ENCODE data around the gene EFCAB8. TPM values are rescaled to one million over a fixed set of nuclear protein-coding genes. Genes with fewer than 3 reads are reported as not detected.
"Not testable (repeated sequence)": the region's sequence is repeated elsewhere in the genome, so short reads cannot be mapped to it uniquely, and the experiment has no call there.

The EFCAB8 gene
- total and polyA plus RNA-seq, 4 donors, result 0.10 to 0.36 (median 0.20) TPM

DNA sequence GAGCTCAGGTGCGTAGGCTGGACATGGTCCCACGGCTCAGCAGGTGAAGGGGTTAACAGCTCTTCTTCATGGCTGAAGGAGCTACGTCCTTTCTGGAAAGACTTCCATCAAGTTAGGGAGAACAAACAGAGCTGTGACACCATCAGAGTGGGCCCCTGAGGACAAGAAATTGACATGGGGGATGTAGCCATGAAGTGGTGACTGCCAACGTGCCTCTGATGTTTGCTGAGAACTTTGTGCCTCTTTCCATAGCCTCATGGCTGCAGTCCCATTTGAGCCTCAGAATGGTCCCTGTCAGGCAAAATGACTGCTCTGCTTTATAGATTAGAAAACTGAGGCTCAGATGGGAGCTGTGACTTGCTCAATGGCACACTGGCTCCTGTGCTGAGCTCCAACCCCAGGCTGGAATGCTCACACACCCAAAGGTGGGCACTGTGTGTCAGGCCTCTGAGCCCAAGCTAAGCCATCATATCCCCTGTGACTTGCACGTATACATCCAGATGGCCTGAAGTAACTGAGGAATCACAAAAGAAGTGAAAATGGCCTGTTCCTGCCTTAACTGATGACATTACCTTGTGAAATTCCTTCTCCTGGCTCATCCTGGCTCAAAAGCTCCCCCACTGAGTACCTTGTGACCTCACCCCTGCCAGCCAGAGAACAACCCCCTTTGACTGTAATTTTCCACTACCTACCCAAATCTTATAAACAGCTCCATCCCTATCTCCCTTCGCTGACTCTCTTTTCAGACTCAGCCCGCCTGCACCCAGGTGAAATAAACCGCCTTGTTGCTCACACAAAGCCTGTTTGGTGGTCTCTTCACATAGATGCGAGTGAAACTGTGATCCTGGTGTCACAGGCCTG lies 115.7 kb downstream of the EFCAB8 start:
- H3K27me3 ChIP-seq (ENCODE audit: control insufficient read depth, insufficient read depth, low read length); H3K27ac ChIP-seq (ENCODE audit: low read depth, low read length); H3K36me3 ChIP-seq (ENCODE audit: control insufficient read depth, insufficient read depth, low read length); H3K9me3 ChIP-seq (ENCODE audit: control insufficient read depth, insufficient read depth, low read length); H3K4me3 ChIP-seq (ENCODE audit: low read depth, low read length); DNase-seq (ENCODE audit: low read depth in 4 of 6, low spot score in 6 of 6): not testable (repeated sequence)
- H3K4me1 ChIP-seq (ENCODE audit: control insufficient read depth, insufficient read depth, low read length), result peaks cover 40% of the 10 kb centered on the region
- 67% methylated on average over 5 of the region's 9 CpGs for WGBS (ENCODE audit: insufficient coverage)

DNA sequence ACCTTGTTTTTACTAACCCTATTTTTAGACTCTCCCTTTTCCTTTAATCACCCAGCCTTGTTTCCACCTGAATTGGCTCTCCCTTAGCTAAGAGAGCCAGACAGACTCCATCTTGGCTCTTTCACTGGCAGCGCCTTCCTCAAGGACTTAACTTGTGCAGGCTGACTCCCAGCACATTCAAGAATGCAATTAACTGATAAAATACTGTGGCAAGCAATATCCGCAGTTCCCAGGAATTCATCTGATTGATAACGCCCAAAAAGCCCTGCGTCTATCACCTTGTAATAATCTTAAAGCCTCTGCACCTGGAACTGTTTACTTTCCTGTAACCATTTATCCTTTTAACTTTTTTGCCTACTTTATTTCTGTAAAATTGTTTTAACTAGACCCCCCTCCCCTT lies 116.4 kb downstream of the EFCAB8 start:
- DNase-seq (ENCODE audit: low read depth in 4 of 6, low spot score in 6 of 6); H3K27ac ChIP-seq (ENCODE audit: low read depth, low read length); H3K9me3 ChIP-seq (ENCODE audit: control insufficient read depth, insufficient read depth, low read length); H3K4me3 ChIP-seq (ENCODE audit: low read depth, low read length); H3K27me3 ChIP-seq (ENCODE audit: control insufficient read depth, insufficient read depth, low read length); H3K36me3 ChIP-seq (ENCODE audit: control insufficient read depth, insufficient read depth, low read length): not testable (repeated sequence)
- H3K4me1 ChIP-seq (ENCODE audit: control insufficient read depth, insufficient read depth, low read length), result peaks cover 47% of the 10 kb centered on the region
- 94% methylated on average over 2 of the region's 4 CpGs for WGBS (ENCODE audit: insufficient coverage)

DNA sequence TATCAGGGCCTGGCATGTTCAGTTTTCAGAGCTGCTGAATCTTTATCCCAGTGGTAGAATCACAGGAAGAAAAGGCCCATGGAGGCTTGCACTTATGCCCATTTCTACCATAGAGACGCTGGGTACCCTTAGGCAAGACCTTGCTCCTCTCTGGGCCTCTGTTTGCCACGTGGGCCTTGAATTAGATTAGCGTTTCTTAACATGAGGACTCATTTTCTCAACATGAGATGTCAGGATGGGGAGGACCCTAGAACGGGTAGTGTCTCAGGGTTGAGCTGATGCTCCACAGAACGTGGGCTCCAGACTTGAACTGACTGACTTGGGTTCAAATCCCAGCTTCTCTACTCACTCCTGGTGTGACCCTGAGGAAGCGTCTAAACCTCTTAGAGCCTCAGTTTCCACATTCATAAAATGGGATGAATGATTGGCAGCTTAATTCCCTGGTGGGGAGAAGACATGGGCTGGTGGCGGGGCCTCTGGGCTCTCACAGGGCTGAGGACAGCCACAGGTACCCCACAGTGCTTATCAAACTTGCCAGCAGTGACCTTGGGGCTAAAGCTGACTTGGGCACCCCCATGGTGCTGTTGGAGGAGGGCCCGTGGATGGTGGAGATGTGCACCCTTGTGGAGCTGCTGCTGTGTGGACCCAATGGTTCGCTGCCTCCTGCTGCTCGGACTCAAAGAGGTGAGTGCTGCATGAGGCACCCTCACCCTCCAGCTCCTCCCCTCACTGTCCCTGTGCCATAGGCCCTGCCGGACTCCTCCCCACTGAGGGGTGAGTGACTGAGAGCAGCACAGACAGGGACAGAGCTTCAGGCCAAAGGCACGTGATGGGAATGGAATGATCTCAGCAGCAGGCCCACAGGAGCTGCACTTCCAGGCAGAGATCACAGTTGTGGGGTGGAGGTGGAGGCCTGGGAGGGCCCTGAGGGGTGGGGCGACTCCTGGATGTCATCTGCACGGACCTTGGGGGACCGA lies 117.3 kb downstream of the EFCAB8 start:
- Histone ChIP-seq H3K27ac (ENCODE audit: low read depth, low read length) (no peak overlapping the region), H3K9me3 (ENCODE audit: control insufficient read depth, insufficient read depth, low read length) (no peaks in the 10 kb centered on the region), H3K36me3 (ENCODE audit: control insufficient read depth, insufficient read depth, low read length) (no peaks in the 10 kb centered on the region), H3K4me3 (ENCODE audit: low read depth, low read length) (no peak overlapping the region), H3K27me3 (ENCODE audit: control insufficient read depth, insufficient read depth, low read length) (no peaks in the 10 kb centered on the region), H3K4me1 (ENCODE audit: control insufficient read depth, insufficient read depth, low read length) (peaks cover 47% of the 10 kb centered on the region)
- WGBS (ENCODE audit: insufficient coverage), result 69% methylated on average over 11 of the region's 15 CpGs
- no peak for DNase-seq (ENCODE audit: low read depth in 4 of 6, low spot score in 6 of 6)

DNA sequence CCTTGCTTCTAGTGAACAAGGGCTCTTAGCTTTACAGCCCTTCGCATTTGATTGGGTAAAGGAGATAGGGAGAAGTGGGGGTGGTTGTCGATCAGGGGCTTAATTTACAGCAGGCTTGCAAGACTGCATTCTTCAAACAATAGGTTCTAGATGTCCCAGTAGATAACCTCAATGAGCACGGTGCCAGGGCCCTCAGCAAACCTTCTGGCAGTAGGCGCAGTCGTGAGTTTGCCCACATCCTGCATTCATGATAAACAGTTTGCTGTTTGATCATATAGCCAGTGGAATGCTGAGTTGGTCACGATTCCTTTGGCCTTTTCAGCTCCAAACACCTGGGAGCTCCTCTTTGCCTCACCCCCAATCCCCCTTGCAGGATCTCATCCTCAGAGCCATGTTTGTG lies 118.0 kb downstream of the EFCAB8 start:
- no peak overlapping the region for H3K27ac ChIP-seq (ENCODE audit: low read depth, low read length)
- no peaks in the 10 kb centered on the region for H3K27me3 ChIP-seq (ENCODE audit: control insufficient read depth, insufficient read depth, low read length)
- no peaks in the 10 kb centered on the region for H3K36me3 ChIP-seq (ENCODE audit: control insufficient read depth, insufficient read depth, low read length)
- peaks cover 44% of the 10 kb centered on the region for H3K4me1 ChIP-seq (ENCODE audit: control insufficient read depth, insufficient read depth, low read length)
- no peaks in the 10 kb centered on the region for H3K9me3 ChIP-seq (ENCODE audit: control insufficient read depth, insufficient read depth, low read length)
- WGBS (ENCODE audit: insufficient coverage), result 88% methylated on average over 3 of the region's 6 CpGs
- H3K4me3 ChIP-seq (ENCODE audit: low read depth, low read length), result no peak overlapping the region
- DNase-seq (ENCODE audit: low read depth in 4 of 6, low spot score in 6 of 6), result no peak

DNA sequence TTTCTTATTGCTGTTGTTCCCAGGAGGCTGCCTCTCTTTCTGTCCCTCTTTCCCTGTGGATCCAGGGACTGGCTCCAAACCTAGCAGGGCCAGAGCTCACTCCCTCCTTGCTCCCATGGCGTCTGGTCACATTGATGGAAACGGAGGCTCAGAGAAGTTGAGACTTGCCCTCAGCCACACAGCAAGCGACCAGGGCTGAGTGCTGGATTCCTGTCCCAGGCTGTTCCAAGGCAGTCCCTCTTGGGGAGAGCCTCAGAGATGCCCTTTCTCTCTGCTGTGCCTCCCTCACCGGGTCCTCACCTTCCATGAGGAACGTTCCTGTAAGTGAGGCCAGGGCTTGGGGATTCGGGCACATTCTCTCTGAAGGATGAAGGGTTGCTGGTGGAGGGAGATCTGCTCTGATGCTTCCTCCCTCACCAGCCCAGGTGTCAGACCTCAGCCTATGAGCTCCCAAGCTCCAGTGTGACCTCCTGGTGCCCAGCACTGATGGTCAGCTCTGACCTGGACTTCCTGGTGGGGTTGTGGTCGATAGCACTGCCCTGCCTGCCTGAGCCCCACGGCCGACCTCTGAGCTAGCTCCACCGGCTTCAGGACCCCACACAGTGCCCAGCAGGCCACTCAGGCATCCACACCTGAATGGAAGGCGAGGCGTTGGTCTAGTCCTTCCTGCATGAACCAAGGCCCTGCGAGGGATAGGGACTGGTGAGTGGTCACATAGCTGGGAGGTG lies 118.7 kb downstream of the EFCAB8 start:
- Histone ChIP-seq H3K9me3 (ENCODE audit: control insufficient read depth, insufficient read depth, low read length) (no peaks in the 10 kb centered on the region), H3K4me1 (ENCODE audit: control insufficient read depth, insufficient read depth, low read length) (peaks cover 40% of the 10 kb centered on the region), H3K27ac (ENCODE audit: low read depth, low read length) (no peak overlapping the region), H3K36me3 (ENCODE audit: control insufficient read depth, insufficient read depth, low read length) (no peaks in the 10 kb centered on the region), H3K27me3 (ENCODE audit: control insufficient read depth, insufficient read depth, low read length) (no peaks in the 10 kb centered on the region), H3K4me3 (ENCODE audit: low read depth, low read length) (no peak overlapping the region)
- 89% methylated on average over 10 of the region's 13 CpGs for WGBS (ENCODE audit: insufficient coverage)
- DNase-seq (ENCODE audit: low read depth in 4 of 6, low spot score in 6 of 6), result no peak

DNA sequence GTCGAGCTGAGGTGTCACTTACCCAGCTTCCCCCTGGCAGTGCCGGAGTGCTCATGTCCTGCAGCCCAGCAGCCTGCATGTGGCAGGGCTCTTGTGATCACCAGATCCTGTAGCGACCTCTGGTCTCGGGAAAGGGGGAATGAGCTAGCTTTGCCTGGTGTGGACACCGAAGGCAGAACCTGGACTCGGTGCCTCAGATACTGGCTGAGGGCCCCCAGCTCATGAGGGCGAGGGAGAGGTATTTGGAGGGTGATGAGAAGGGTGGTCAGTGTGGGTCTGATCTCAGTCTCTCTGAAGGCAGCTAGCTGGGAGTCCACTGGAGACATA lies 119.2 kb downstream of the EFCAB8 start:
- peaks cover 40% of the 10 kb centered on the region for H3K4me1 ChIP-seq (ENCODE audit: control insufficient read depth, insufficient read depth, low read length)
- no peaks in the 10 kb centered on the region for H3K36me3 ChIP-seq (ENCODE audit: control insufficient read depth, insufficient read depth, low read length)
- H3K9me3 ChIP-seq (ENCODE audit: control insufficient read depth, insufficient read depth, low read length), result no peaks in the 10 kb centered on the region
- no peak overlapping the region for H3K27ac ChIP-seq (ENCODE audit: low read depth, low read length)
- H3K27me3 ChIP-seq (ENCODE audit: control insufficient read depth, insufficient read depth, low read length), result no peaks in the 10 kb centered on the region
- 94% methylated on average over 7 of the region's 7 CpGs for WGBS (ENCODE audit: insufficient coverage)
- DNase-seq (ENCODE audit: low read depth in 4 of 6, low spot score in 6 of 6), result no peak
- H3K4me3 ChIP-seq (ENCODE audit: low read depth, low read length), result no peak overlapping the region

DNA sequence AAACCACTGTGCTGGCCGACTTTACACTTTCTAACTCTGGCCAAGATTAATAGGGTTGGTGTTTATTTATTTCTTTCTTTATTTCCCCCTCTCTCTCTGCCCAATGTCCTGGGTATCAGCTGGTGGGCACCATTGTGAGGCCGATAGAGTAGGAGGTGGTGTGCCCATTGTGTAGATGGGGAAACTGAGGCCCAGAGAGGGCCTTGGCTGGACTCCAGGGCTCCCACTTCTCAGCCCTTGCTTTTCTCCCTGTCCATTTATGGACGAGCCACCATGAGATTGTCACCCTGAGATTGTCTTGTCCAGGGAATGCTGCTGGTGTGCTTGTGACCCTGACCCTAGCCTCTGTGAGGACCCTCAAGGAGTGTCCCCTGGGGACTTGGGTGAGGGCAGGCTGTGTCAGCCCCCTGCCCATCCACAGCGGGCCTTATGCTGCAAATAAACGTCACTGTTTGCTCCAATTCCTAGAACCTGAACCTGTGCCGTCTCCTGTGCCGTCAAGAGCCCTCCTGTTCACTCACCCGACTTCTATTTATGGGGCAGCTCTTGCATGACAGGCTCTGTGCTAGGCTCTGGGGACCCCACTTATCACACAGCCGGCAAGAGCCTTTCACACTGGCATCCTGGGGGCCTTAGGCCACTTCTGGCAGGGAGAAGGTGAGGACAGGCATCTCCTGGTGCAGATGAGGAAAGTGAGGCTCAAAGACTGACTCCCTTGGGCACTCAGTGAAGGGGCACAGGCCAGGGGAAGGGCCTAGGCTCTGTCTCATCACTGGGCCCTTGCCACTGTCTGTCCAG lies 120.7 kb downstream of the EFCAB8 start:
- Histone ChIP-seq H3K4me1 (ENCODE audit: control insufficient read depth, insufficient read depth, low read length) (peaks cover 52% of the 10 kb centered on the region), H3K9me3 (ENCODE audit: control insufficient read depth, insufficient read depth, low read length) (no peaks in the 10 kb centered on the region), H3K27me3 (ENCODE audit: control insufficient read depth, insufficient read depth, low read length) (no peaks in the 10 kb centered on the region), H3K27ac (ENCODE audit: low read depth, low read length) (peak overlapping the region; percentile 86), H3K4me3 (ENCODE audit: low read depth, low read length) (no peak overlapping the region), H3K36me3 (ENCODE audit: control insufficient read depth, insufficient read depth, low read length) (no peaks in the 10 kb centered on the region)
- 84% methylated on average over 5 of the region's 9 CpGs for WGBS (ENCODE audit: insufficient coverage)
- DNase-seq (ENCODE audit: low read depth in 4 of 6, low spot score in 6 of 6), result no peak

DNA sequence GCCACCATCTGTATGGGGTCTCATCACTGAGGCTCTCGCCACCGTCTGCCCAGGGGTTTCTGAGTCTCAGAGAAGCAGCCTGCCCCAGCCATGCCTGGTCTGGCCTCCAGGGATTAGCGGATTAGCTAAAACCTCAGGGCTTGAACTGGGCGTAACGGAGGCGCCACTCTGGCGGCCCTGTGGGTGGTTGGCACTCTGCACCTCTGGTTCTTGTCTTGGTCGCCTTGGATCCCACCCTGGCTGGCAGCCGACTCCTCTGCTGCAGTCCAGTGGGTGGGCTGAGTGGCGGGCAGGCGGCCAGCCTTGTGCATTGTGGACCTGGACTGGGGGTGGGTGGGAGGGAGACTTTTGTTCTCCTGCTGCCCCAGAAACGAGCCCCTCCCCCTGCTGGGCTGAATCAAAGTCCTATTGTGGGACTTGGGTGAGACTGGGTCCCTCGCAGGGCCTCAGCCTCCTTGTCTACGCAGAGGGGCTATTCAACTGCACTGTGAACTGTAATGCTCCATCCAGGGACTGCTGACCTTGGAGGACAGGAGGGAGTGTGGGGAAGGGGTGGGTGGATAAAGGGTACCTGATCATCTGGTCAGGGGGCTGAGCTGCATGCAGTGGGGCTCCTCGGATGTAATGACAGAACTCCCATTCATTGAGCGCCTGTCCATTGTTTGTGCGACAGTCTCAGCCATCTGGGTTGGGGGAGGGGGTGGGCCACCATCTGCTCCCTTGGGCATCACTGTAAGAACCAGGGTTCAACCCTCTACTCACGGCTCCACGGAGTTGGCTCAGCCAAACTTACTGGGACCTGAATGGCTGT lies 121.6 kb downstream of the EFCAB8 start:
- peak; percentile 54 to 94 (median 79) for DNase-seq (ENCODE audit: low read depth in 4 of 6, low spot score in 6 of 6)
- Histone ChIP-seq H3K36me3 (ENCODE audit: control insufficient read depth, insufficient read depth, low read length) (no peaks in the 10 kb centered on the region), H3K27me3 (ENCODE audit: control insufficient read depth, insufficient read depth, low read length) (no peaks in the 10 kb centered on the region), H3K4me3 (ENCODE audit: low read depth, low read length) (no peak overlapping the region), H3K9me3 (ENCODE audit: control insufficient read depth, insufficient read depth, low read length) (no peaks in the 10 kb centered on the region), H3K4me1 (ENCODE audit: control insufficient read depth, insufficient read depth, low read length) (peaks cover 60% of the 10 kb centered on the region), H3K27ac (ENCODE audit: low read depth, low read length) (peak overlapping the region; percentile 86)
- 22% methylated on average over 15 of the region's 19 CpGs for WGBS (ENCODE audit: insufficient coverage)

Data from spinal cord (tissue), 10 donors.